ENCODE data around the gene HMGCR.

Gene HMGCR

GRCh38 chr5:75387806-75388205 lies 50.8 kb downstream of the HMGCR start:
- DNase-seq, result no peak

- DNase-seq, result no peak
Measured at GRCh38 chr5:75389430-75389829, 52.4 kb downstream of the HMGCR start.

- no peak for DNase-seq
Measured at GRCh38 chr5:75395277-75395676, 58.3 kb downstream of the HMGCR start.

GRCh38 chr5:75405296-75405695 lies 68.3 kb downstream of the HMGCR start:
- DNase-seq, result no peak
